PC-3 (cell line): Measurements from ENCODE around the gene WDR62. TPM values are rescaled to one million over a fixed set of nuclear protein-coding genes. Genes with fewer than 3 reads are reported as not detected.

Source experiments
- ATAC-seq: fragments of 200-7000 bp; cut with Tn5 transposase; 2 replicates; pipeline ENCODE4 v1.9.1; 2020; ENCODE audit warnings: mild to moderate bottlenecking, moderate library complexity
- BruUV-seq: library from RNA; stranded (reverse); fragments of 400-500 nt; replicated peaks from 2 replicates; lab custom pipeline; 2021; lab: Mats Ljungman, UMichigan
- CTCF ChIA-PET: fragments of 300-600 bp; sonication (Branson Sonifier 250); formaldehyde crosslinking; loops from one replicate; lab custom pipeline; 2022; ENCODE audit warnings: antibody characterized with exemption; lab: Charles Lee
- POLR2A ChIA-PET: fragments of 300-600 bp; sonication (Branson Sonifier 250); formaldehyde crosslinking; loops from one replicate; lab custom pipeline; 2022; ENCODE audit warnings: antibody characterized with exemption; ENCODE audit not compliant: unreplicated experiment; lab: Charles Lee
- DNase-seq: peaks from one replicate; pipeline ENCODE4 v3.0.0-alpha.2; 2015
- H2AFZ ChIP-seq: fragments of 300-600 bp; sonication (generic); 2 replicates; pipeline ENCODE4 v1.6.0; 2016; ENCODE audit warnings: antibody characterized with exemption, low read length
- H3F3A ChIP-seq: fragments of 300-600 bp; sonication (generic); one replicate; pipeline ENCODE4 v1.6.0; 2017; ENCODE audit warnings: antibody characterized with exemption, low read length, control low read depth, mild to moderate bottlenecking; ENCODE audit not compliant: unreplicated experiment
- H3K27ac ChIP-seq: fragments of 300-600 bp; sonication (generic); 2 replicates; pipeline ENCODE4 v1.5.1; 2016; ENCODE audit warnings: mild to moderate bottlenecking, low read length
- H3K27me3 ChIP-seq: fragments of 300-600 bp; sonication (generic); 2 replicates; pipeline ENCODE4 v1.6.1; 2016; ENCODE audit warnings: low read length, mixed read lengths
- H3K36me3 ChIP-seq: fragments of 300-600 bp; sonication (generic); 2 replicates; pipeline ENCODE4 v1.6.1; 2016; ENCODE audit warnings: low read depth, mixed run types, low read length, mixed read lengths
- H3K4me1 ChIP-seq: fragments of 300-600 bp; sonication (generic); 2 replicates; pipeline ENCODE4 v1.5.1; 2016; ENCODE audit warnings: low read length; ENCODE audit not compliant: insufficient read depth
- H3K4me2 ChIP-seq: fragments of 300-600 bp; sonication (generic); 2 replicates; pipeline ENCODE4 v1.6.0; 2016; ENCODE audit warnings: low read length
- H3K4me3 ChIP-seq: fragments of 300-600 bp; sonication (generic); 2 replicates; pipeline ENCODE4 v1.5.1; 2016; ENCODE audit warnings: mild to moderate bottlenecking, low read length, mixed read lengths
- H3K79me2 ChIP-seq: fragments of 300-600 bp; sonication (generic); 2 replicates; pipeline ENCODE4 v1.6.1; 2017; ENCODE audit warnings: low read length, mixed read lengths
- H3K9ac ChIP-seq: fragments of 300-600 bp; sonication (generic); 2 replicates; pipeline ENCODE4 v1.6.0; 2016; ENCODE audit warnings: mild to moderate bottlenecking, low read length
- H3K9me2 ChIP-seq: fragments of 300-600 bp; sonication (generic); replicated peaks from 2 replicates; pipeline ENCODE4 v1.6.1; 2016; ENCODE audit warnings: mixed run types, low read length, mixed read lengths
- H3K9me3 ChIP-seq: fragments of 300-600 bp; sonication (generic); 2 replicates; pipeline ENCODE4 v1.6.1; 2016; ENCODE audit warnings: low read length, mixed read lengths
- H4K20me1 ChIP-seq: fragments of 300-600 bp; sonication (generic); 2 replicates; pipeline ENCODE4 v1.6.1; 2016; ENCODE audit warnings: low read length, mixed read lengths
- CTCF ChIP-seq: fragments of 300-600 bp; sonication (generic); conservative IDR thresholded peaks from 2 replicates; pipeline ENCODE4 v1.5.1; 2017; ENCODE audit warnings: antibody characterized with exemption, low read depth, mild to moderate bottlenecking, low read length
- EZH2 ChIP-seq: fragments of 300-600 bp; sonication (generic); IDR thresholded peaks from one replicate; pipeline ENCODE4 v1.6.1; 2017; ENCODE audit warnings: antibody characterized with exemption, mild to moderate bottlenecking, low read length; ENCODE audit not compliant: unreplicated experiment
- EZH2phosphoT487 ChIP-seq: fragments of 300-600 bp; sonication (generic); IDR thresholded peaks from 2 replicates; pipeline ENCODE4 v1.6.1; 2018; ENCODE audit warnings: mild to moderate bottlenecking, antibody characterized with exemption, low read length, borderline replicate concordance
- intact Hi-C: fragments of 100-400 bp; cut with micrococcal nuclease; formaldehyde crosslinking; loops from 2 replicates; pipeline ENCODE4 v1.9.0; 2023
- total RNA-seq: library from RNA; depleted of rRNA; stranded (reverse); fragments of >200 nt; gene quantifications from 2 replicates; pipeline ENCODE4 v1.2.3, GENCODE V29; 2014

Gene WDR62
- total RNA-seq, 1 experiment from 2014 or later, result 13.9 TPM

DNA sequence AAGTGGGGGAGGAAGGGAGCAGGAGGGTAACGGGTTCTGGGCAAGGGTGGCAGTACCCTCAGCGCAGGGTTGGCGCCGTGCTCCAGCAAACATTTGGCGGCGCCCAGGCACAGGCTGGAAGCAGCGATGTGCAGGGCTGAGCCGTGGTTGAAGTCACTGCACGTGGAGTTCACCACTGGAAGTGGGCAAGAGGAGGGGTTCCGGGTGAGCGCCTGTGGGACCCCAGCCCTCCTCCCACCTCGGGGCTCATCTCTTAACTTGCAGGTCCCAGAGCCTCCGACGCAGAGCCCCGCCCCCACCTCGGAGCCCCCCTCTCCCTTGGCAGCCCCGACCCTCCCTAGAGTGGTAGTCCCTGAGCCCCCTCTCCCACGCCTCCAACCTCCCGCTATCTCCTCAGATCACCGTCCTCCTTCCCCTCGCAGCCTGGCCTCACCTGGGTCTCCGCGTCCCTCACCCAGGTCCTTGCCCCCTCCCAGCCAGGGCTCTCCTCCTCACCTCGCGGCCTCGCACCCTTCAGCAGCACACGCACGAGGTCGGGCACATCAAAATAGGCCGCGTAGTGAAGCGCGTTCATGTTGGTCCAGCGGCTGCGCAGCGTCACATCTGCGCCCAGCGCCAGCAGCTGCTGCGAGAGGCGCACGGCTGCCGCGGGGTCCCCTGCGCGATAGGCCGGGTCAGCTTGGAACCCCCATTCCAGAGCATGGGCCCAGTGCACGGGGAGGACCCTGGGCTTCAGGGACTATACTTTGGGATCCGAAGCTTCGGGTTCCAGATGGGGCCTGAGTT lies 28.4 kb upstream of the WDR62 start:
- intact Hi-C loops, result no loop called here
- Histone ChIP-seq H3K79me2 (no peaks in the 10 kb centered on the region), H3F3A (no peaks in the 10 kb centered on the region), H3K9ac (no peak overlapping the region), H3K27ac (no peak overlapping the region), H3K36me3 (no peaks in the 10 kb centered on the region), H3K4me3 (no peak overlapping the region), H3K4me1 (no peaks in the 10 kb centered on the region), H3K9me3 (no peaks in the 10 kb centered on the region), H3K9me2 (no peaks in the 10 kb centered on the region), H3K27me3 (no peaks in the 10 kb centered on the region), H4K20me1 (no peaks in the 10 kb centered on the region), H3K4me2 (no peak overlapping the region), H2AFZ (no peak overlapping the region)
- no peak for TF ChIP-seq EZH2phosphoT487
- no peak for TF ChIP-seq CTCF
- no peak for TF ChIP-seq EZH2
- ATAC-seq (no peak), DNase-seq (no peak)
- BruUV-seq, result no TSS peak
- CTCF ChIA-PET, result no interaction called here
- POLR2A ChIA-PET, result no interaction called here

- ATAC-seq (no peak), DNase-seq (no peak)
- H2AFZ ChIP-seq, result no peak overlapping the region
- BruUV-seq, result no TSS peak
- ChIA-PET POLR2A (no interaction called here), CTCF (no interaction called here)
- H3K79me2 ChIP-seq, result no peaks in the 10 kb centered on the region
- no peaks in the 10 kb centered on the region for H3K36me3 ChIP-seq
- no peak overlapping the region for H3K4me3 ChIP-seq
- no peaks in the 10 kb centered on the region for H3K9me2 ChIP-seq
- no peaks in the 10 kb centered on the region for H3F3A ChIP-seq
- no peak overlapping the region for H3K27ac ChIP-seq
- no peak for TF ChIP-seq CTCF
- no peak for TF ChIP-seq EZH2phosphoT487
- no peak for TF ChIP-seq EZH2
- H3K4me2 ChIP-seq, result no peak overlapping the region
- H3K9ac ChIP-seq, result no peak overlapping the region
- intact Hi-C loops, result no loop called here
- no peaks in the 10 kb centered on the region for H3K27me3 ChIP-seq
- no peaks in the 10 kb centered on the region for H3K4me1 ChIP-seq
- H4K20me1 ChIP-seq, result no peaks in the 10 kb centered on the region
- no peaks in the 10 kb centered on the region for H3K9me3 ChIP-seq
Observed at GRCh38 chr19:36027696-36028095, 27.0 kb upstream of the WDR62 start.

DNA sequence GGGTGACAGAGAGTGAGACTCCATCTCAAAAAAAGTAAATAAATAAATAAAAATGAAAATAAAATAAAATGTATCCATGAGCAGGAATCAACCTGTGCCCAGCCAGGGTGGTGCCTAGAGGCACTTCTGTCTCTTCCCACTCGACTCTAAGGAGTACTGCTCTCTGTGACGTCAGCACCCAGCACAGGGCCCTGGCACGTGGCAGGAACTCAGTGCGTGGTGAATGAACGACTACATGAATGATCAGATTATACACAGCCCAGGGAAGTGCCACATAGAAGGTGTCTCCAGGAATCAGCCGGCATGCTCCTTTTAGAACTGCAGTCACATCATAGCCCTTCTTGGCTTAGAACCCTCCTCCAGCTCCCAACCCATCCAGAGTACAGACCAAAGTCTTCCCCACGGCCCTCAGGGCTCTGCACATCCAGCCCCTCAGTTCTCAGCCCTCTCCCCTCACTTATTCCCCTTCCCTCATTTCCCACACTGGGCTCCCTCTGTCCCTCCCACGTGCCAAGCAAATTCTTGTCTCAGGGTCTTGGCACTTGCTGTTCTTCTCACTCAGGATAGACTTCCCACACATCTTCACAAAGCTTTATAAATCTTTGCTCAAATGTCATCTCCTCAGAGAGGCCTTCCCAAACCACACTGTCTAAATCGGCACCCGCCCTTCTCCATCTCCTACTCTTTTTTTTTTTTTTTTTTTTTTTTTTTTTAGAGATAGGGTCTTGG lies 26.2 kb upstream of the WDR62 start:
- ATAC-seq (no peak), DNase-seq (no peak)
- intact Hi-C loops, result no loop called here
- Histone ChIP-seq H3K9me3 (no peaks in the 10 kb centered on the region), H3K9ac (no peak overlapping the region), H3K4me1 (no peaks in the 10 kb centered on the region), H3K36me3 (no peaks in the 10 kb centered on the region), H3K27ac (no peak overlapping the region), H3K4me3 (no peak overlapping the region), H3K4me2 (no peak overlapping the region), H3F3A (no peaks in the 10 kb centered on the region), H3K27me3 (no peaks in the 10 kb centered on the region), H4K20me1 (no peaks in the 10 kb centered on the region), H3K9me2 (no peaks in the 10 kb centered on the region), H3K79me2 (no peaks in the 10 kb centered on the region), H2AFZ (no peak overlapping the region)
- TF ChIP-seq CTCF (no peak), EZH2phosphoT487 (no peak), EZH2 (no peak)
- POLR2A ChIA-PET, result no interaction called here
- CTCF ChIA-PET, result no interaction called here
- no TSS peak for BruUV-seq
